Psoas muscle (tissue), 8 donors: ENCODE measurements around the gene ACAD9. TPM values are rescaled to one million over a fixed set of nuclear protein-coding genes. Genes with fewer than 3 reads are reported as not detected.

ENCODE experiments used
- ATAC-seq, 4 donors: fragments of 200-7000 bp; cut with Tn5 transposase; one replicate each; pipeline ENCODE4 v1.9.1; 2020; ENCODE audit warnings: moderate library complexity in 3 of 4, mild to moderate bottlenecking in 2 of 4
- DNase-seq, 2 donors: peaks; one replicate each; pipeline ENCODE4 v3.0.0-alpha.2; 2020
- H3K27ac ChIP-seq: fragments of 200-600 bp; one replicate; pipeline ENCODE4 v1.8.0; 2022
- H3K27me3 ChIP-seq, 3 donors: fragments of 200-600 bp in 1 of 3; one replicate each; pipeline versions ENCODE4 v1.6.1 to v1.8.0; 2013 to 2022; ENCODE audit warnings: low read length in 2 of 3, mild to moderate bottlenecking in 2 of 3, moderate library complexity in 1 of 3; ENCODE audit not compliant: insufficient read depth in 3 of 3
- H3K36me3 ChIP-seq, 2 donors: fragments of 200-600 bp in 1 of 2; one replicate each; pipeline versions ENCODE4 v1.6.1 to v1.8.0; 2013 to 2022; ENCODE audit warnings: low read depth in 1 of 2, mild to moderate bottlenecking in 1 of 2, moderate library complexity in 1 of 2; ENCODE audit not compliant: insufficient read depth in 1 of 2
- H3K4me1 ChIP-seq: fragments of 200-600 bp; one replicate; pipeline ENCODE4 v1.8.0; 2022
- H3K4me3 ChIP-seq: fragments of 200-600 bp; one replicate; pipeline ENCODE4 v1.8.0; 2022; ENCODE audit warnings: mild to moderate bottlenecking
- H3K9me3 ChIP-seq: fragments of 200-600 bp; one replicate; pipeline ENCODE4 v1.8.0; 2022
- CTCF ChIP-seq: fragments of 200-600 bp; IDR thresholded peaks from one replicate; pipeline ENCODE4 v1.8.0; 2022; ENCODE audit warnings: antibody characterized with exemption
- WGBS, 3 donors: extraction: QIAGEN DNeasy Blood & Tissue Kit; methylation state at CpG; one replicate each; pipeline versions ENCODE4 v1.1.6 to v1.1.7; 2013; 5-methylcytosine and 5-hydroxymethylcytosine counted together
- intact Hi-C, 2 donors: fragments of 100-400 bp; cut with DNase I; formaldehyde crosslinking; loops; one replicate each; pipeline versions ENCODE4 v1.11.0 to v1.14.2; 2022
- polyA plus RNA-seq, 3 donors: library from polyadenylated mRNA; stranded (reverse); fragments of 200-250 nt; gene quantifications; one replicate each; pipeline ENCODE4 v1.2.3, GENCODE V29; 2013
- total RNA-seq, 4 donors: library from RNA; stranded (reverse); fragmentation: NEBNext Ultra II Directional in 2 of 4; extraction: Animal tissue kit (Norgen Biotek cat#: 25700) in 2 of 4; gene quantifications; one replicate each; pipeline versions ENCODE4 v1.2.1 to v1.2.4, GENCODE V29; 2021 to 2023
- donor health status: healthy with polysubstance abuse.
- donor health status: DM: no; HTN: no; CAD: no; lungs with moderate emphysema.
- donor health status: Bipolar disorder and iron deficiency.
- donor health status: healthy.
- donor health status: DM: yes; HTN: yes; CAD: no.
- donor health status: DM: no; HTN: no; CAD: no.
- donor health status: DM: no; HTN: no; CAD: no.
- donor health status: DM: yes; HTN: yes; CAD: no.

Gene ACAD9
- total and polyA plus RNA-seq, 7 donors = 17.0 to 47.8 (median 29.7) TPM

- no peaks in the 10 kb centered on the region for H3K9me3 ChIP-seq
- TF ChIP-seq CTCF = no peak
- WGBS, 3 donors = 63 to 80% (median 68%) methylated on average over 8 of the region's 8 CpGs
- H3K36me3 ChIP-seq = no peaks in the 10 kb centered on the region
- H3K27me3 ChIP-seq = no peaks in the 10 kb centered on the region
- ATAC-seq = no peak
- DNase-seq = no peak
- intact Hi-C loops = no loop called here
- peaks cover 14% of the 10 kb centered on the region for H3K4me1 ChIP-seq
- no peak overlapping the region for H3K27ac ChIP-seq
- no peak overlapping the region for H3K4me3 ChIP-seq
Observed at GRCh38 chr3:128873244-128874022, 6.0 kb upstream of the ACAD9 start.

GRCh38 chr3:128874481-128875180, 4.8 kb upstream of the ACAD9 start:
- Histone ChIP-seq H3K27ac (peak overlapping the region; percentile 39), H3K27me3 (no peaks in the 10 kb centered on the region), H3K4me3 (no peak overlapping the region), H3K4me1 (peaks cover 14% of the 10 kb centered on the region), H3K36me3 (no peaks in the 10 kb centered on the region), H3K9me3 (no peaks in the 10 kb centered on the region)
- 24 to 31% (median 30%) methylated on average over 3 of the region's 3 CpGs for WGBS, 3 donors
- intact Hi-C loops = loop anchor here (5.0 kb wide), 2 partner anchors 57 to 192 kb away; no protein-coding TSS in a partner anchor
- DNase-seq = no peak
- ATAC-seq = peak in 3 of 4 donors; percentile 48 to 62 (median 59)
- no peak for TF ChIP-seq CTCF

- TF ChIP-seq CTCF = peak; percentile 29
- Histone ChIP-seq H3K27me3 (no peaks in the 10 kb centered on the region), H3K4me1 (peaks cover 21% of the 10 kb centered on the region), H3K36me3 (no peaks in the 10 kb centered on the region), H3K27ac (no peak overlapping the region), H3K4me3 (no peak overlapping the region), H3K9me3 (no peaks in the 10 kb centered on the region)
- WGBS, 3 donors = 36 to 49% (median 40%) methylated on average over 12 of the region's 12 CpGs
- peak in 1 of 2 donors; percentile 65 for DNase-seq
- peak in 2 of 4 donors; percentile 25 to 32 for ATAC-seq
- intact Hi-C loops = loop anchor here (5.0 kb wide), 2 partner anchors 58 to 193 kb away; no protein-coding TSS in a partner anchor
Observed at GRCh38 chr3:128875556-128876120, 3.8 kb upstream of the ACAD9 start.

GRCh38 chr3:128878011-128878457, 1.4 kb upstream of the ACAD9 start:
- 70 to 79% (median 73%) methylated on average over 7 of the region's 7 CpGs for WGBS, 3 donors
- intact Hi-C loops = loop anchor here (5.0 kb wide), 2 partner anchors 61 to 196 kb away; no protein-coding TSS in a partner anchor
- H3K27ac ChIP-seq = peak overlapping the region; percentile 97
- DNase-seq (no peak), ATAC-seq (no peak)
- peaks cover 44% of the 10 kb centered on the region for H3K4me1 ChIP-seq
- no peaks in the 10 kb centered on the region for H3K27me3 ChIP-seq
- peaks cover 0 to 4% of the 10 kb centered on the region in 2 donors for H3K36me3 ChIP-seq
- TF ChIP-seq CTCF = no peak
- H3K4me3 ChIP-seq = peak overlapping the region; percentile 93
- no peaks in the 10 kb centered on the region for H3K9me3 ChIP-seq
